Activated T-helper 1 cell treated with anti-CD3 and anti-CD28 coated beads, Interleukin-2, amount 50 U/mL, for 16 hours (primary cell): ENCODE data around the gene TAF10.

Source experiments
- DNase-seq, 2 donors: peaks; one replicate each; pipeline ENCODE4 v3.0.0-alpha.2; 2020; ENCODE audit warnings: low read depth in 1 of 2, low spot score in 1 of 2

TAF10 gene

DNA sequence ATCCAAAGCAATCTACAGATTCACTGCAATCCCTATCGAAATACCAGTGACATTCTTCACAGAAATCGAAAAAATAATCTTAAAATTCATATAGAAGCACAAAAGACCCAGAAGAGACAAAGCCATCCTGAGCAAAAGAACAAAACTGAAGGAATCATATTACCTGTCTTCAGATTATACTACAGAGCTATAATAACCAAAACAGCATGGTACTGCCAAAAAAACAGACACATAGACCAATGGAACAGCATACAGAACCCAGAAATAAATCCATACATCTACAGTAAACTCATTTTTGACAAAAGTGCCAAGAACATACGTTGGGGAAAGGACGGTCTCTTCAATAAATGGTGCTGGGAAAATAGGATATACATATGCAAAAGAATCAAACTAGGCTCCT is 27.5 kb downstream of the TAF10 start:
- no peak for DNase-seq

DNA sequence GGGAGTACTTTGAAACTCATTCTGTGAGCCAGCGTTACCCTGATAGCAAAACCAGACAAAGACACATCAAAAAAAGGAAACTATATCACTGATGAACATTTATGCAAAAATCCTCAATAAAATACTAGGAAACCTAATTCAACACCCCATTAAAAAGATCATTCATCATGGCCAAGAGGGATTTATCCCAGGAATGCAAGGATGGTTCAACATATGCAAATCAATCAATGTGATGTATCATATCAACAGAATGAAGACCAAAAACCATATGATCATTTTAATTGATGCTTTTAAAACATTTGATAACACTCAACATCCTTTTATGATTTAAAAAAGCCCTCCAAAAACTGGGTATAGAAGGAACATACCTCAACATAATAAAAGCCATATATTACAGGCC is 28.4 kb downstream of the TAF10 start:
- no peak for DNase-seq

DNA sequence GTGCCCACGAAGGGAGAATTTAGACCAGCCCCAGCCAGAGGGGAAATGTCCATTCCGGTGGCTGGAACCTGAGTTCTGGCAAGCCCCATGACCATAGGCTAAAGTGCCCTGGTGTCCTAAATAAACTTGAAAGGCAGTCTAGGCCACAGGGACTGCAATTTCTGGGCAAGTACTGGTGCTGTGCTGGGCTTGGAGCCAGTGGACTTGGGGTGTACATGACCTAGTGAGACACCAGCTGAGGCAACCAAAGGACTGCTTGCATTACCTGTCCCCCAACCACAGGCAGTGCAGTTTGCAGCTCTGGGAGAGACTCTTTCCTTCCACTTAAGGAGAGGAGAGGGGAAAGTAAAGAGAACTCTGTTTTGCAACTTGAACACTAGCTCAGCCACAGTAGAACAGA is 32.3 kb downstream of the TAF10 start:
- DNase-seq: no peak

DNA sequence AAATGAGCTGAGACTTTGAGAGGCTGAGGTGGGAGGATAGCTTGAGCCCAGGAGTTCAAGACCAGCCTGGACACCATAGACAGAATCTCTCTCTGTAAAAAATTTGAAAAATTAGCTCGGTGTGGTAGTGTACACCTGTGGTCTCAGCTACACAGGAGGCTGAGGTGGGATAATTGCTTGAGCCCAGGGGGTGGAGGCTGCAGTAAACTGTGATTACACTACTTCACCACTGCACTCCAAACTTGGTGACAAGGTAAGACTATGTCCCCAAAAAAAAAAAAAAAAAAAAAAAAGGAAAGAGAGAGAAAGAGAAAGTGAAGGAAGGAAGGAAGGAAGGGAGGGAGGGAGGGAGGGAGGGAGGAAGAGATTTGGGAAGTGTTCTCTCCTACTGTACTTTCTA is 33.9 kb downstream of the TAF10 start:
- DNase-seq: no peak

DNA sequence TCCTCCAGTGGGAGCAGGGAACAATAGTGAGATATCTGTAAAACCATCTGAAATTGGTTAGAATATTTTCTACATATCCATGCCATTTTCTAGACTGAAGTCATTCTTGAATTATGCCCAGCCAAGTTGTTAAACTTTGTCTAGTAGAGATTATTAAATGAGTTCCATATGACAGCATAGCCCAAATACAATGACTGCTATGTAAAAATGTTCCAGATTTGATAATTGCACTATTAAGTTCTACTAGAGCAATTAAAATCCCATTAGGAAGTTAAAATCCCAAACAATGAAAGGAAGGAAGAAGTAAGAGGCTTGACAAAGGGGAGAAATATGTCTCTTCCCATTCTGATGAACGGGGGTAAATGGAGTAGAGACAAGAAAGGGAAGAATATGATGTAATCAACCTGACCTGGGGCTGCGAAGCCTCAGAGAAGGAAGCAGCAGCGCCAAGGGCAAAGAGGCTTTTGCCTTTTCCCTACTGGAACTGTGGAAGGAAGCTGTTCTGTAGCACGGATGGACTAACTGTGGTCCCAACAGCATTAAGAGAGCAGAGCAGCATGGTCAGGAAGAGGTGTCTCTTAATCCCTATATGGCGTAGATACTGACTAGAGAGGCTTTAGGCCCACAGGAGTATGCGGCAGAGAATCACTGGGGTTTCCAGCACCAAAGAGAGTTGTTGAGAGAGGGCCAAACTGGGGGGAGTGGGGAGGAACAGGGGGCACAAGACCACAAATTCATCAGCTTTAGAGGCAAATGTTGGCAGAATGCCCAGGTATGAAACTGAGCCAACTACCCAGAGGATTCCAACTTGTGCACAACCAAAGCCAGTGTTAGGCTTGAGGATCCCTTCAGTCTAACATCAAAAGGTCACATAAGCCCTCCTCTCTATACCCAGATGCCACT is 35.3 kb downstream of the TAF10 start:
- no peak for DNase-seq

DNA sequence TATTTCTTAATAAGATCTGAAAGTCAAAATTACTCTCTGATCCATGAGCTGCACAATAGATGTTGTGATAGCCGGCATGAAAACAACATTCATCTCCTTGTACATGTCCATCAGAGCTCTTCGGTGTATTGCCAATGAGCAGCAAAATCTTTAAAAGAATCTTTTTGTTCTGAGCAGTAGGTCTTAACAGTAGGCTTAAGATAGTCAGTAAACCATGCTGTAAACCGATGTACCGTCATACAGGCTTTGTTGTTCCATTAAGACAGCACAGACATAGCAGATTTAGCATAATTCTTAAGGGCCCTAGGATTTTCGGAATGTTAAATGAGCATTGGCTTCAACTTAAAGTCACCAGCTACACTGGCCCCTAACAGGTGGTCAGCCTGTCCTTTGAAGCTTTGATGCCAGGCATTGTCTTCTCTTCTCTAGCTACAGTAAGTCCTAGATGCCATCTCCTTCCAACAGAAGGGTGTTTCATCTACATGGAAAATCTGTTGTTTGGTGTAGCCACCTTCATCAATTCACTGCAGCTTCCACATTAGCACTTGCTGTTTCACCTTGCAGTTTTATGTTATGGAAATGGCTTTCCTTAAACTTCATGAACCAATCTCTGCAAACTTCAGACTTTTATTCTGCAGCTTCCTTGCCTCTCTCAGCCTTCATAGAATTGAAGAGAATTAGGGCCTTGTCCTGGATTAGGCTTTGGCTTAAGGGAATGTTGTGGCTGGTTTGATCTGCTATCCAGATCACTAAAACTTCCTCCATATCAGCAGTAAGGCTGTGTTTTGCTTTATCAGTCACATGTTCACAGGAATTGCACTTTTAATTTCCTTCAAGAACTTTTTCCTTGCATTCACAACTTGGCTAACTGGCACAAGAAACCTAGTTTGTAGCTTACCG is 37.0 kb downstream of the TAF10 start:
- no peak for DNase-seq

DNA sequence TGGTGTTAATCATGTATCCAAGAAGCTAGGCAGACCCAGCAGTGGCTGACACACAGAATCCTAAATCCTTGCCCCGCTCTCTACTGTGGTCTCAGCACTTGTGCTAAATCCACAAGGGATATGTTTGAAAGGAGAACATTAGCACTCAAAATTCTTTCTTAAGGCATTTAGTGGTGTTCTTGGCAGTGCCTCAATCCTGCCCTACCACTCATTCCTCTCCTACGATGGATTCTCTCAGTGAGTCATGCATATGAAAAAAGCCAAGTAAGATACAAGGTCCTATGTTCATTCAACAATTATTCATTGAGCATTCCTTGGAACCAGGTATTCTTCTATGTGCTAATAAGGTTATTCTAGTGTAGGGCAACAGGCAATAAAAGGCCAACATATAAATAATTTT is 39.8 kb downstream of the TAF10 start:
- no peak for DNase-seq

DNA sequence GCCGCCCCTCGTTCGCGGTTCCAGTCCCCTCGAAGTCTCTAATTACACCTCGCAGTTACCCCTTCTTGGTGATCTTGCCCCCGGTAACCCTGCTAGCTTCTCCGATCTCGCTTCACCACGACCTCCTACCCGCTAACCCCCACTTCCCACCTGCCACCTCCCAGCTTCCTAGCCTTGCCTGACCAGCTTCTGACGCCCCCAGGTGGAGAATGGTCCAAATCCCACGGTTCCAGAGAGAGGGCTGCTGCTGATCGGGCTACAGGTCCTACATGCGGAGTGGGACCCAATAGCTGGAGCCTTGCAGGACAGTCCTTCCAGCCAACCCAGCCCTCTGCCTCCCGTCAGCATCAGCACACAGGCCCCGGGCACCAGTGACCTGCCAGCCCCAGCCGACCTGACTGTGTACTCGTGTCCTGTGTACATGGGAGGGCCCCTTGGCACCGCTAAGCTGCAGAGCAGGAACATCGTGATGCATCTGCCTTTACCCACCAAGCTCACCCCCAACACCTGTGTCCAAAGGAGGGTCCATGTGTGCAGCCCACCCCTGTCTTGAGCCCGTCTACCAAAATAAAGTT is 40.5 kb downstream of the TAF10 start:
- no peak for DNase-seq

DNA sequence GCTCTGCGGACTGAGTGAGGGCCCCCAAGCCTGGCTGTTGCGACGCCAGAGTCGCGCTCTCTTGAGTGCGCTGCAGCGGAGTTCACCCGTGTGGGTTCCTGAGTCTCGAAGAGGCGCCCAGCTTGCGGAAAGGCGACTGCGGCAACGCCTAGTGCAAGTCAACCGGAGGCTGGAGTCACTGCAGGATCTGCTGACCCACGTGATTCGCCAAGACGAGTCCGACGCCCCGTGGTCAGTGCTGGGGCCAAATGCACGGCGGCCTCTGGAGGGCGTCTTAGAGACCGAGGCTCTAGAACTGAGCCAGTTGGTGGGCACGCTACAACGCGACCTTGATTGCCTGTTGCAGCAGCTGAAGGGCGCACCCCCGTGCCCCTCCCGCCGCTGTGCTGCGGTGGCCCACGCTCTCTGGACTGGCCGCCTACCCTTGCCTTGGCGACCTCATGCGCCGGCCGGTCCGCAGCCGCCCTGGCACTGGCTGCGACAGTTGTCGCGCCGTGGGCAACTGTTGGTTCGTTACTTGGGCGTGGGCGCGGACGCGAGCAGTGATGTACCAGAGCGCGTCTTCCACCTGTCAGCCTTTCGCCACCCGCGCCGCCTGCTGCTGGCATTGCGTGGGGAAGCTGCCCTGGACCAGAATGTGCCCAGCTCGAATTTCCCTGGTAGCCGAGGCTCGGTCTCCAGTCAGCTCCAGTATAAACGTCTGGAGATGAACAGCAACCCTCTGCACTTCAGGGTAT is 41.2 kb downstream of the TAF10 start:
- DNase-seq: no peak

DNA sequence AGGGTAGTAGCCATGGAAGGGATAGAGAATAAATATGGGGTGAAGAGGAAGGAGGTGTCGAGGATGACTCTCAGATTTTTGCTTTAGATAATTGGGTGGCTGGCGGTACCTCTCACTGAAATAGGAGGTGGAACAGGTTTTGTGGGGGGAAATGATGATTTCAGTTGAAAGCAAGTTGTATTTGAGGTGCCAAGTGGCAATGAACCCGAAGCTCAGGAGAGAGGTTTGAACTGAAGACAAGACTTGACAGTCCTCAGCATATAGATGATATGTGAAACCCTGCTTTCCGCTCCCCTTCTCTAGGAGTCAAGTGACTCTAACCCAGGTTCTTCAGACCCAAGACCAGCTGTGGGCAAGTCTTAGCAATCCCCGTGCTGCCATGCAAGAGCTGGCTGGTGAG is 42.3 kb downstream of the TAF10 start:
- no peak for DNase-seq

DNA sequence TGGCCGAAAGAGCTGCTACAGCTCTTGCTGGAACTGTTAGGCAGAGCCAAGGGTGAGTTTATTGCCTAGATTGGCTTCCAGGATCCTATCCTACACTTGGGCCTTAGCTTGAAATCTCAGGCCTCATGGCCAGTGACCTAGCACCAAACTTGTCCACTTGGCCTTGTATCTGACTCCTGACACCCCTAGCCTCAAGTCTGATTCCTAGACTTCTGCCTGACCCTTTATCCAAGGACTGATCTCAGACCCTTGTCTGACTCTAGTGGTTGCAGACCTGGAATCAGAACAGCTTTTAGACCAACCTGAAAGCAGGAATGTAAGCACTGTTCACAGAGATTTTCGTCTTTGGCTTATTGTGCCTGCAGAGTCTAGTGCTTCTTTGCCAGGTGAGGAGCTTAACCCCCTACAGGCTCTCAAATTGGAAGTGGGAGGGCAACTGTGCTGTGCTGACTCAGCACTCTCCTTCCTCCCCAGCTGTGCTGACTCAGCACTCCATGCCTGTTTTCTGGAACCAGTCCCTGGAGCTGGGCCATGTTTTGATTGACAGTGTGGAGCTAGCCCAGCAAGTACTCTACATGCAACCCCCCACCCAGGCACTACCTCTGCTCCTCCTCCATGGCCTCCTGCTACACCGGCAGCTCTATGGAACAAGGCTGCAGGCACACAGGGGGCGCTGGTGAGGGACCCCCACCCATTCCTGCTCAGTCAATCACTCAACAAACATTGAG is 43.7 kb downstream of the TAF10 start:
- DNase-seq: no peak

DNA sequence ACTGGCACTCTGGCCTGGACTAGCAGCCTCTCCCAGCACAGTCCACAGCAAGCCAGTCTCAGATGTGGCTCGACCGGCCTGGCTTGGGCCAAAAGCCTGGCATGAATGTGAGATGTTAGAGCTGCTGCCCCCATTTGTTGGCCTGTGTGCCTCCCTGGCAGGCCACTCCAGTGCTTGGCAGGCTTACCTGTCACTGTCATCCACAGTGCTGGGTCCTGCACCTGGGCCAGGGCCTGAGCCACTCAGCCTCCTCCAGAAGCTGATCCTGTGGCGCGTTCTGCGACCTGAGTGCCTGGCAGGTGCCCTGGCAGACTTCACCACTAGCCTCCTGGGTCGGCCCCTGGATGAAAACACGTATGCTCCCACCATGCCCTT is 44.7 kb downstream of the TAF10 start:
- DNase-seq: no peak

DNA sequence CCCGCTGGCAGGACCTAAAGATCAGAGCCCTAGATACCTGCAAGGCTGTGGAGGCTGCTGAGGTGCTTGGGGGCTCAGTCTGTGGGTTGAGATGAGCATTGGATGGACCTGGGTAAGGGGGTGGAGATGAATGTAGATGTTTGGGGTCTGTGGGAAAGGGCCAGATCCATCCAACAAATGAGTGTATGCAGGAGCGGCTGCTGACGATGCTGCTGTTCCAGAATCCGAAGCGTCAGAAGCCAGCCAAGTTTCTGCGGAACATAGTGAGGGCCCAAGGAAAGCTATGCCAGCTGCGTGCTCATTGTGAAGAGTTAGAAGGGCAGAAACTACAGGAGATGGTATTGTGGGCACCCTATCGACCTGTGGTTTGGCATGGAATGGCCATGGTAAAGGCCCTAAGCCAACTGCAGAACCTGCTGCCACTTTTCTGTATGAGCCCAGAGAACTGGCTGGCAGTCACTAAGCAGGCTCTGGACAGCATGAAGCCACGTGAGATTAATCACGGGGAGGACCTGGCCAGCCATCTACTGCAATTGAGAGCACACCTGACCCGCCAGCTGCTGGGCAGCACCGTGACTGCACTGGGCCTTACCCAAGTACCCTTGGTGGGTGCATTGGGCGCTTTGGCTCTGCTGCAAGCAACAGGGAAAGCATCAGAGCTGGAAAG is 45.2 kb downstream of the TAF10 start:
- no peak for DNase-seq

DNA sequence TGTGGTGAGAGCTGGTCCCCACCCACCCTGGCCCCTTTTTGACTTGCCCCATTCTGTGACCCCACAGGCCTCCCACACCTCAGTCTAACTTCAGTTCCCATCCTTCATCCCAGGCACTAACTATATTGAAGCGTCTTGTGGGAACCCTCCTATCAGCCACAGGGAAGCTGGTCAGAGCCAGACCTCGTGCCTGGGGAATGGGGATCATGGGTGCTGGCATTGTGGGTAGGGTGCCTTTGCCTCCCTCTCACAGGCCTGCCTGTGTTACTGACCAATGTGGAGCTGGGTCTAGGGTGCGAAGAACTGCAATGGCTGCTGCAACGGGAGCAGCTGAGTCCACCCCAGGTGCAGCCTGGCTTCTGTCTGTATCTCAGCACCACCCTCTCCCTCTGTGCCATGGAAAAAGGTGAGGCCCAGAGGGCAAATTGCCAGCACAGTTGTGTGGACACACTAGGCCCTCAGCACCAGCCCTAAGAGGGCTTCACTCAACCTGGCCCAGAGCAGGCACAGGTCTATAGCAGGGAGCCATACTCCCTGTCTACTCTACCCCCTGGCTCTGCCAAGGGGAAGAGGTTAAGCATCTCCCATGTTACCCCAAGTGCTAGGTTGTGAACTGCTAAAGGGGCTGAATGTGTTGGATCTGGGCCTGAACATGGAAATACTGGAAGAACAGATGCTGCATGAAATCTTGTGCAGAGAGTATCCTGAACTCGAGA is 45.9 kb downstream of the TAF10 start:
- no peak for DNase-seq

DNA sequence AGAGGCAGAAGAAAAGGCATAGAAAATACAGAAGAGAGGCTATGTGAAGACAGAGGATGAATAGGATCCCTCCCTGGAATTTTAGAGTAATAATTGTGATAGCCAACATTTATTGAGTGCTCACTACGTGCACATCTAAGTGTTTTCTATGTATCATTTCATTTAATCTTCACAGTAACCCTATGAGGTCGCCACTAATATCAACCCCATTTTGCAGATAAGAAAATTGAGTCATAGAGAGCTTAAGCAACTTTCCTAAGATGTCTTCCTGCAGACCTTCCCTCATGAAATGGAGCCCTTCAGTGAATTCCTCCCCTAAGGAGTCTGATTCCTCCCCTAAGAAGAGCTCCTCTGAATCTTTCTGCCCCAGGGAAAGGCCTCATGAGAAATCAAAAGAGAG is 46.7 kb downstream of the TAF10 start:
- no peak for DNase-seq

DNA sequence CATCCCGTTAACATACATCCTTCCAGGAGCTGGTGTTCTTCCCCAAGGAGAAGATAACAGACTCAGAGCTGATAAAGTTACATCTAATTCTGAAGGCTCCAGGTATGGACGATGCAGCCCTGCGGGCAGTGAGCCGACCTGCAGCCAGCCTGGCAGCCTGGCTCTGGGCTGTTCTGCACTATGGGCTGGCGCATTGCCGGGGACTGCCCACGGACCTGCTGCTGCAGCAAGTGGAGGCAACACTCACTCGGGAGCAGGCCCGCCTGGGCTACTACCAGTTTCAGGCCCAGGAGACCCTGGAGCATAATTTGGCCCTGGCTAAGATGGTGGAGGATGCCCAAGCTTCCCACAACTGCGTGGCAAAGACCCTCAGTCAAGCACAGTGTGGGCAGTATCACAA is 48.3 kb downstream of the TAF10 start:
- no peak for DNase-seq

DNA sequence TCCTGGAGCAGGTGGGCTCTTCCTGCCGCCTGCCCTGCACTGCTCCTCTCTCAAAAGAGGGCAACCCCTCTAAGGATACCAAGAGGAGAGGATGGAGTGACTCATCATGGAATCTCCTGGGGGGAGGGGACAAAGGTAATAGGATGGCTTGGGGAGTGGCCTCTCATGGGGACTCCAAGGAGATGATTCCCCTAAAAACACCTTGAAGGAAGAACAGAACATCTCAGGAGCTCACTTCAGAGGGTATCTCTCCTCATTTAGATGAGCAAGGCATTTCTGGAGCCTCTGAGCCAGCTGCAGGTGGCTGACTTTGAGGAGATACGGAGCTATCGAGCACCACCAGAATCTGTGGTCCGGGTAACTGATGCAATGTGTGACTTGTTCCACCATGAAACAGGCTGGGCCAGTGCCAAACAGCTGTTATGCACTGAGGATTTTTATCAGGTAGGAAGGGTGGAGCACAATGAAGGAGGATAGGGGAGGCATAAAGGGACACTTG is 48.8 kb downstream of the TAF10 start:
- DNase-seq: no peak

DNA sequence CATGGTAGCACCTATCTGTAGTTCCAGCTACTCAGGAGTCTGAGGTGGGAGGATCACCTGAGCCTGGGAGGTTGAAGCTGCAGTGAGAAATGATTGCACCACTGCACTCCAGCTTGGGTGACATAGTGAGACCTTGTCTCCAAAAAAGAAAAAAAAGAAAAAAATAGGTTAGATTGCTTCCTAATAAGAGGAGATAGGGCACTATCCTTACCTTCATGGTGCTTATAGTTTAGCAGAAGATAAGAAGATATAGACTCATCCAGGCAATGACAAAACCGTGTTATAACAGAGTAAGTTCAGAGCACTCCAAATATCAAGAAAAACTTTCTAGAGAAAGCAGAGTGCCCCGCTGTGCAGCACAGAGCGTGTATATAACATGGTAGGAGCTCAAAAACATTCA is 50.7 kb downstream of the TAF10 start:
- DNase-seq: no peak
